Measurements from ENCODE around the gene STPG2. TPM values are rescaled to one million over a fixed set of nuclear protein-coding genes. Genes with fewer than 3 reads are reported as not detected.

Gene STPG2
- total RNA-seq, 2 donors from 2014 or later: 0.77 to 1.1 TPM

GRCh38 chr4:97759785-97760184 is 383.5 kb downstream of the STPG2 start:
- intact Hi-C loops (cut with DNase I): no loop called here
- Histone ChIP-seq H3K4me1 (replicated peaks) (no peaks in the 10 kb centered on the region), H3K27me3 (replicated peaks; ENCODE audit: insufficient read depth) (no peaks in the 10 kb centered on the region), H3K27ac (no peak overlapping the region), H3K36me3 (no peaks in the 10 kb centered on the region), H3K4me3 (no peak overlapping the region), H3K9me3 (no peaks in the 10 kb centered on the region)
- 95% methylated on average over 2 of the region's 2 CpGs for WGBS
- TF ChIP-seq CTCF (IDR thresholded peaks at IDR 0.05) (no peak), POLR2AphosphoS5 (IDR thresholded peaks at IDR 0.05) (no peak), POLR2A (IDR thresholded peaks at IDR 0.05) (no peak)
- DNase-seq (ENCODE audit: low spot score): no peak

- Histone ChIP-seq H3K4me1 (replicated peaks) (no peaks in the 10 kb centered on the region), H3K36me3 (no peaks in the 10 kb centered on the region), H3K27me3 (replicated peaks; ENCODE audit: insufficient read depth) (no peaks in the 10 kb centered on the region), H3K4me3 (no peak overlapping the region), H3K27ac (no peak overlapping the region), H3K9me3 (no peaks in the 10 kb centered on the region)
- intact Hi-C loops (cut with DNase I): no loop called here
- 74% methylated on average over 1 of the region's 1 CpG for whole genome bisulfite sequencing
- DNase-seq (ENCODE audit: low spot score): no peak
- TF ChIP-seq CTCF (IDR thresholded peaks at IDR 0.05): no peak
- TF ChIP-seq POLR2A (IDR thresholded peaks at IDR 0.05): no peak
- no peak for TF ChIP-seq POLR2AphosphoS5 (IDR thresholded peaks at IDR 0.05)
Observed at GRCh38 chr4:97752599-97752998, 390.7 kb downstream of the STPG2 start.

- no peak overlapping the region for H3K27ac ChIP-seq
- no peaks in the 10 kb centered on the region for H3K27me3 ChIP-seq (replicated peaks; ENCODE audit: insufficient read depth)
- no peak overlapping the region for H3K4me3 ChIP-seq
- intact Hi-C loops (cut with DNase I): no loop called here
- no peaks in the 10 kb centered on the region for H3K36me3 ChIP-seq
- no peak for DNase-seq (ENCODE audit: low spot score)
- no peaks in the 10 kb centered on the region for H3K9me3 ChIP-seq
- H3K4me1 ChIP-seq (replicated peaks): no peaks in the 10 kb centered on the region
- WGBS: 68% methylated on average over 3 of the region's 3 CpGs
- TF ChIP-seq CTCF (IDR thresholded peaks at IDR 0.05): no peak
- TF ChIP-seq POLR2AphosphoS5 (IDR thresholded peaks at IDR 0.05): no peak
- TF ChIP-seq POLR2A (IDR thresholded peaks at IDR 0.05): no peak
Observed at GRCh38 chr4:97747945-97748344, 395.3 kb downstream of the STPG2 start.

- no peaks in the 10 kb centered on the region for H3K36me3 ChIP-seq
- H3K27me3 ChIP-seq (replicated peaks; ENCODE audit: insufficient read depth): no peaks in the 10 kb centered on the region
- H3K9me3 ChIP-seq: no peaks in the 10 kb centered on the region
- H3K27ac ChIP-seq: no peak overlapping the region
- H3K4me1 ChIP-seq (replicated peaks): no peaks in the 10 kb centered on the region
- H3K4me3 ChIP-seq: no peak overlapping the region
- intact Hi-C loops (cut with DNase I): no loop called here
- DNase-seq (ENCODE audit: low spot score): no peak
- WGBS: 8% methylated on average over 4 of the region's 4 CpGs
- TF ChIP-seq CTCF (IDR thresholded peaks at IDR 0.05) (peak in 3 of 4 experiments; percentile 23 to 46 (median 41)), POLR2AphosphoS5 (IDR thresholded peaks at IDR 0.05) (no peak)
Observed at GRCh38 chr4:97720869-97721432, 422.3 kb downstream of the STPG2 start.

- H3K4me3 ChIP-seq: no peak overlapping the region
- DNase-seq (ENCODE audit: low spot score): no peak
- H3K4me1 ChIP-seq (replicated peaks): no peaks in the 10 kb centered on the region
- intact Hi-C loops (cut with DNase I): no loop called here
- H3K27me3 ChIP-seq (replicated peaks; ENCODE audit: insufficient read depth): no peaks in the 10 kb centered on the region
- H3K36me3 ChIP-seq: no peaks in the 10 kb centered on the region
- no peak overlapping the region for H3K27ac ChIP-seq
- TF ChIP-seq POLR2AphosphoS5 (IDR thresholded peaks at IDR 0.05): no peak
- no peak for TF ChIP-seq POLR2A (IDR thresholded peaks at IDR 0.05)
- TF ChIP-seq CTCF (IDR thresholded peaks at IDR 0.05): no peak
- H3K9me3 ChIP-seq: no peaks in the 10 kb centered on the region
- 85% methylated on average over 3 of the region's 3 CpGs for WGBS
Observed at GRCh38 chr4:97691111-97691605, 452.1 kb downstream of the STPG2 start.

Data from prostate gland (tissue), 2 donors.